Activated CD4-positive, alpha-beta T cell treated with anti-CD3 and anti-CD28 coated beads, Interleukin-2, amount 10 ng/mL, durations not matched to agents 24 days and 14 days (primary cell): ENCODE results near the gene RAB20. TPM values are rescaled to one million over a fixed set of nuclear protein-coding genes. Genes with fewer than 3 reads are reported as not detected.

ENCODE experiments used
- DNase-seq: peaks from one replicate; pipeline ENCODE4 v3.0.0; 2022
- H3K27ac Mint-ChIP-seq: one replicate; pipeline ENCODE4 v1.8.0; 2022; ENCODE audit warnings: mild to moderate bottlenecking, mixed read lengths
- H3K27me3 Mint-ChIP-seq: one replicate; pipeline ENCODE4 v1.8.0; 2022; ENCODE audit warnings: mixed read lengths
- H3K36me3 Mint-ChIP-seq: one replicate; pipeline ENCODE4 v1.8.0; 2022; ENCODE audit warnings: low read depth, mild to moderate bottlenecking, mixed read lengths
- H3K4me1 Mint-ChIP-seq: one replicate; pipeline ENCODE4 v1.8.0; 2021; ENCODE audit warnings: mixed read lengths
- H3K4me3 Mint-ChIP-seq: one replicate; pipeline ENCODE4 v1.8.0; 2022; ENCODE audit warnings: mild to moderate bottlenecking, moderate library complexity, mixed read lengths
- H3K9me3 Mint-ChIP-seq: one replicate; pipeline ENCODE4 v1.8.0; 2021; ENCODE audit warnings: mixed read lengths
- intact Hi-C: fragments of 100-400 bp; cut with micrococcal nuclease; formaldehyde crosslinking; loops from one replicate; pipeline ENCODE4 v1.15.1; 2023
- total RNA-seq: library from RNA; stranded (reverse); gene quantifications from 2 replicates; pipeline ENCODE4 v1.2.3, GENCODE V29; 2022

RAB20 gene
- total RNA-seq, 1 donor from 2014 or later = 2.8 TPM

DNA sequence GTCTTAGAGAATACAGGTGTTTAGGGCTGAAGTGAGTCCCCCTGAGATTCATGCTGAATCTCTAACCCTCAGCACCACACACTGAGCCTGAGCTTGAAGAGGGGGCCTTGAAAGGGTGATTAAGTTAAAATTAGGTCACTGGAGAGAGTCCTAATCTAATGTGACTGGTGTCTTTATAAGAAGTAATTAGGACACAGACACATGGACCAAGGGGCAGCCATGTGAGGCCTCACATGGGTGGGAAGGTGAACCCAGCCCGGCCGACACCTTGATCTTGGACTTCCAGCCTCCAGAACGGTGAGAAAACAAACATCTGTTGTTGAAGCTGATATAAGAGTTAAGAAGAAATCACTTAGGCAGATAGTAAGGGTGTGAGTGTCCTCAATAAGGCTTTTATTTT, 7.1 kb upstream of the RAB20 start:
- Mint-ChIP-seq H3K9me3 (no peaks in the 10 kb centered on the region), H3K36me3 (no peaks in the 10 kb centered on the region), H3K27ac (no peak overlapping the region), H3K4me1 (peaks cover 4% of the 10 kb centered on the region), H3K4me3 (no peak overlapping the region), H3K27me3 (peaks cover 52% of the 10 kb centered on the region)
- no peak for DNase-seq
- intact Hi-C loops = no loop called here

DNA sequence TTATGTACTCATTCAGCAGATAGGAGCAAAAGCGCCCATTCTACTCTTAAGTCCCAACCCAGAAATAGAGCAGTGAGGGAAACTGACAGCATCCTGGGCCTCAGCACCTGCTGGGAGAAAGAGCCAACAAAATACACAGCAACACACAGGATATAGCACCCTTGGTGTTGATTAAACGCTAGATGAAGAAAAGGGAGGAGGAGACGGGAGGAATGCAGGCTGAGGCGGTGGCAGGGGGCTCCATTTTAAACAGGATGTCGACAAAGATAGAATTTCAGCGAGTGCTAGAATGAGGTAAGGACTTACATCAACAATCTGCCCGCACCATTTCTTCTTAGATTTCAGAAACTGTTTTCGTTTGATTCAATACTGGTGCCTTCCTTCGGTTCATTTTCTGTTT, 4.6 kb upstream of the RAB20 start:
- Mint-ChIP-seq H3K36me3 (no peaks in the 10 kb centered on the region), H3K27ac (no peak overlapping the region), H3K27me3 (peaks cover 53% of the 10 kb centered on the region), H3K4me3 (no peak overlapping the region), H3K9me3 (no peaks in the 10 kb centered on the region), H3K4me1 (peaks cover 9% of the 10 kb centered on the region)
- intact Hi-C loops = no loop called here
- no peak for DNase-seq

DNA sequence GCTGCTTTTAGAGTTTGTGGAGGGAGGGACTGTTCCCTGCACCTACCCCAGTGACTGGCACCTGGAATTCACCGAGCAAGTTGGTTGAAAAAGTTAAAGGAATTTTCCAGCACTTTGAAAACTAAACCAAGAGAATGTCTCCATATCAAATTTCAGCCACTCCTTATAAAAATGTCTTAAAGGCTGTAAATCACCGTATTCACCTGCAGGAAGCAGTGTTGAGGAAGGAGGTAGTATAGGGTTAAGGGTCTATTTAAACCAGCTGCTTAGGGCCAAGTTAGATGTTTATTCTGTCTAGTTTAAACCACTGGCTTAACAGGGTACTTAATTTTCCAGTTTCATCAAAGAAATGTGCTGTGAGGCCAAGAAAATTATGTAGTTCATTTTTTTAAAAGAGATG, 3.8 kb upstream of the RAB20 start:
- Mint-ChIP-seq H3K4me1 (peaks cover 15% of the 10 kb centered on the region), H3K36me3 (no peaks in the 10 kb centered on the region), H3K4me3 (no peak overlapping the region), H3K9me3 (no peaks in the 10 kb centered on the region), H3K27me3 (peaks cover 56% of the 10 kb centered on the region), H3K27ac (no peak overlapping the region)
- intact Hi-C loops = no loop called here
- no peak for DNase-seq

DNA sequence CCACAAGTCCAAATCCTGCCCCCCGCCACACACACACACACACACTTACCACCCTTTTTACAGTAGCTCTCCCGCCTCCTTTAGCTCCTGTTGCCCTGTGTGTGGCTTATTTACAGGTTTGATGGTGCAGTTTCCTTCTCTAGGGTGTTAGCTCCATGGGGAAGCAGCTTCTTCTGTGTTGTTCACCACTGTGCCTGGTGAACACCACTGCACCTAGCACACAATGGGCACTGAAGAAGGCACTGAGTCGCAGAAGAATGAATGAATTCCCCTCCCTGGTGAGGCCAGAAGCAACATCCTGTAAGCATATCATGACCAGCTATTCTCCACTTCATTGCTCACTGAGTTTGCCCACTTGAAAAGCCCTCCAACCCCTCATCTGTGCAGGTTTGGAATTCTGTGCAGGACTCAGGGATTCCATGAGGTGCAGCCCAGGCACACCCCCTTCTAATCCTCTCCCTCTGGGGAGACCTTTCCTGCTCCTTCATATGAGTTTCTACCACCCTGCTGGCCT, 3.0 kb upstream of the RAB20 start:
- no peak for DNase-seq
- H3K27me3 Mint-ChIP-seq = peaks cover 52% of the 10 kb centered on the region

DNA sequence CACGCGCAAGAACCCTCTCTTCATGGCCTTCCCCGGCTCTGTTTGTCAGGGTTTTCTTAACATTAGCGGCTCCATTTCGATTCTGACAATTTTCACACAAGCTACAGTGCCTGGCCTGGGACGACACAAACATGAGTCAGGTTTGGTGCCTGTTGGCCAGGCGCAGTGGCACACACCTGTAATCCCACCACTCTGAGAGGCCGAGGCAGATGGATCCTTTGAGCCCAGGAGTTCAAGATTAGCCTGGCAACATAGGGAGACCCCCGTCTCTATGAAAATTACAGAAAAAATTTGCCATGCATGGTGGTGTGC, 1.9 kb upstream of the RAB20 start:
- intact Hi-C loops = loop anchor here (5.0 kb wide), 3 partner anchors 54 to 154 kb away; partner anchors contain the start of gene NAXD
- H3K27me3 Mint-ChIP-seq = peaks cover 47% of the 10 kb centered on the region
- H3K4me1 Mint-ChIP-seq = peaks cover 24% of the 10 kb centered on the region

More for the DNA sequence above, 3.0 kb upstream of the RAB20 start:
- H3K9me3 Mint-ChIP-seq = no peaks in the 10 kb centered on the region
- intact Hi-C loops = loop anchor here (5.0 kb wide), 3 partner anchors 53 to 153 kb away; partner anchors contain the start of gene NAXD
- H3K27ac Mint-ChIP-seq = no peak overlapping the region
- peaks cover 3% of the 10 kb centered on the region for H3K36me3 Mint-ChIP-seq
- peaks cover 21% of the 10 kb centered on the region for H3K4me1 Mint-ChIP-seq
- no peak overlapping the region for H3K4me3 Mint-ChIP-seq

DNA sequence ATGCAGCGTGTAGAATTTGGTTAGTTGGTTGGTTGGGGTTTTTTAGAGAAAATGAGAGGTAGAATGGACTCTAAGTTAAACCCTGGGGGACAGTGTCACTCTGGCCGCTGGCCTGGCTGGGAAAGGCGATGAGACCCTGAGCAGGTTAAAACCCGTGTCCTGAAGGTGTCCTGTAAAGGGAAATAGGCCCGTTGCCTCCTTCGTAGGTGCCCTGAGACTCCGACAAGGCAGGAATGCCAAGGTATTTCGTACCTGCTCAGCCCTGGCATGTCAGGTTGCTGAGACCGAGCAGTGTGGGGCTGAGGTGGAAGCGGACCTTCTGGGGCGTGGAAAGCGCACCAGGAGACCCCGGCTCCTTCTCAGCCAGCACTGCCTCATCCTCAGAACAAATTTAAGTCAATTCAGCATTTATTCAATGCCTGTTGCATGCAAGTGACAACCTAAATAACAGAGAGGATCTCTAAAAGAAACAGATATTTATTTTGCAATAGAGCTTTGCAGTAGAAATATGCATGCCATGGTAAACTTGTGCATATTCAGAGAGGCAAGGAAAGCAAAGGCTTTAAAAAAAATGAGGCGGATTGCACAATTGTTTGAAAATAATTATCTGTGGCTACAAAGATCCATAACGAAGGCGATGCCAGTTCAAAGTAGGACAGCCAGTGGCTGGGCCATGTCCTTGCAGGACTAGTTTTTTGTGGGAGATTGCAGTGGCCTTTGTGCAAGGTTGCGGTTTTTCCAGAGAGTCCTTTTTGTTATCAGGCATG, 1.4 kb upstream of the RAB20 start:
- Mint-ChIP-seq H3K9me3 (no peaks in the 10 kb centered on the region), H3K36me3 (peaks cover 6% of the 10 kb centered on the region), H3K4me3 (peak overlapping the region; percentile 87), H3K4me1 (peaks cover 24% of the 10 kb centered on the region), H3K27me3 (peaks cover 45% of the 10 kb centered on the region), H3K27ac (no peak overlapping the region)
- no peak for DNase-seq
- intact Hi-C loops = loop anchor here (5.0 kb wide), 3 partner anchors 54 to 154 kb away; partner anchors contain the start of gene NAXD

More for the DNA sequence above, 1.9 kb upstream of the RAB20 start:
- H3K27ac Mint-ChIP-seq = no peak overlapping the region
- H3K4me3 Mint-ChIP-seq = peak overlapping the region; percentile 28
- H3K36me3 Mint-ChIP-seq = peaks cover 6% of the 10 kb centered on the region
- no peak for DNase-seq
- H3K9me3 Mint-ChIP-seq = no peaks in the 10 kb centered on the region

DNA sequence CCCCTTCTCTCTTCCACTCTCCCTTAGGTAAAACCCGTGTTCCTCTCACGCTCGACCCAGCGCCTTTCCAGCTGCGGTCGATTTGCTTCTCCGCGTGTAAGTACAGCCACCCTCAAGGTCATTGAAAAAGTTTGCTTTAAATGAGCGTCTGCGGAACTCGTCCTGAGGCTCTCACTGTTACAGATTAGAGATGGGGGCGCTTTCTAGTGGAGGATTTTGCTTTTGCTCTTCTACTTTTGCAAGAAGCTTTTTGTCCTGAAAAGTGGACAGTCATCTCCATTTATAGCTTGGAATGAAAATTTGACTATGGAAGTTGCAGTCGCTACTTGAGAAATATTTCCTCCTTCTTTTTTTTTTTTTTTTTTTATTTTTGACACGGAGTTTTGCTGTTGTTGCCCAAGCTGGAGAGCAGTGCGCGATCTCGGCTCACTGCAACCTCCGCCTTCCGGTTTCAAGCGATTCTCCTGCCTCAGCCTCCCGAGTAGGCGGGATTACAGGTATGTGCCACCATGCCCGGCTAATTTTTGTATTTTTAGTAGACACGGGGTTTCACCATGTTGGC, 595 bp upstream of the RAB20 start:
- peaks cover 39% of the 10 kb centered on the region for H3K27me3 Mint-ChIP-seq
- peak overlapping the region; percentile 82 for H3K27ac Mint-ChIP-seq
- intact Hi-C loops = loop anchor here (5.0 kb wide), 3 partner anchors 55 to 155 kb away; partner anchors contain the start of gene NAXD
- no peak for DNase-seq
- H3K9me3 Mint-ChIP-seq = no peaks in the 10 kb centered on the region
- peaks cover 7% of the 10 kb centered on the region for H3K36me3 Mint-ChIP-seq
- H3K4me1 Mint-ChIP-seq = peaks cover 24% of the 10 kb centered on the region
- peak overlapping the region; percentile 87 for H3K4me3 Mint-ChIP-seq

DNA sequence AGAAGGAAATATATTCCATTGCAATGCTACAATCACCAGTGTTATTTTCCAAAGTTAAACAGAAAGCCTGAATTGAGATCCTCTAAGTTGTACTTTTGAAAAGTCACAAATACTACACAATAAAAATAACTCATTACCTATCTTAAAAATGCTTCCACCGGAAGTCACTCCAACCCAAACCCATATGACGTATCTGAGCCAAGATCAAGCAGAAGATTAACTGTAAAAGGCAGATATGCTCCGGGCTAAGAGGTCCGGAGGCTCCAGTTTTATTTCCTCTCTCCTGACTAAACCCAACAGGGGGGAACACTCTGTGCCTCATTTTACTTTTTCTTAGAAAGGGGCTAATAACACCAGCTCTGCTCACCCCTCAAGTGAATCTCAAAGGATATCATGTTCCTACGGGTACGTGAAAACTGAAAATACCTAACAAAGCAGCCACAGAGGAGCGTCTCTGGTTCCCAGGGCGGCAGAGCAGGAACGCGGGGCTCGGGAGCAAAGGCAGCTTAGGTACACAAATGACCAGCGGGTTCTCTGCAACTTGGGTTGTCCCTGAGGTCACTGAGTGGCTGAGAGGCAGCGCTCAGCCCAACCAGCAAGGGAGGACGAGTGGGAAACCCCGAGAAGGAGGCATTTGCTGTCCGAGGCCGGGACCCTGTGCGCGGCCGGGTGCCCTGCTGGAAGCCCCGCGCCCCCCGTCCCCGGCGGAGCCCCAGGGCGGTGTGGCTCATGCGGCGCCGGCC, 750 bp downstream of the RAB20 start:
- Mint-ChIP-seq H3K27me3 (peaks cover 36% of the 10 kb centered on the region), H3K9me3 (no peaks in the 10 kb centered on the region), H3K4me3 (peak overlapping the region; percentile 87), H3K4me1 (peaks cover 26% of the 10 kb centered on the region), H3K36me3 (peaks cover 12% of the 10 kb centered on the region), H3K27ac (peak overlapping the region; percentile 75)
- no peak for DNase-seq
- intact Hi-C loops = loop anchor here (5.0 kb wide), 3 partner anchors 57 to 157 kb away; partner anchors contain the start of gene NAXD

DNA sequence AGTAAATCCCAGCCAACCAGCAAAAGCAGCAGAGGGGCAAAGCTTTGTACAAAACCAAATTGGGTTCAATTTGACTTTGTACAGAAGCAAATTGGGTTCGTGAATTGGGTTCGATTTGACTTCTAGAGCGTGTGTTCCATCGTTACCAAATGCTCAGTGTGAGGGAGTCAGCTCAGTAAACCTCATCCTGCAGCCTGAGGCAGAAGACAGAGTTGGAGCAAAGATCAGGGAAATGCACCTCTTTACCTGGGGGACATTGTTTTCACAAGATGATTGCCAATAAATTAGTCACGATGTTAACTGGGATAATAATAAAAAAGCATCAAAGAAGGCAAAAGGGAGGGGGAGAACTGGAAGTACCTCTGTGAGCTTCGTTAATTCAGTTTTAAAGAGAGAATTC, 1.5 kb downstream of the RAB20 start:
- Mint-ChIP-seq H3K36me3 (peaks cover 13% of the 10 kb centered on the region), H3K27ac (peak overlapping the region; percentile 22), H3K27me3 (peaks cover 30% of the 10 kb centered on the region), H3K4me1 (peaks cover 32% of the 10 kb centered on the region), H3K4me3 (peak overlapping the region; percentile 87), H3K9me3 (no peaks in the 10 kb centered on the region)
- intact Hi-C loops = loop anchor here (5.0 kb wide), 3 partner anchors 57 to 157 kb away; partner anchors contain the start of gene NAXD
- no peak for DNase-seq

DNA sequence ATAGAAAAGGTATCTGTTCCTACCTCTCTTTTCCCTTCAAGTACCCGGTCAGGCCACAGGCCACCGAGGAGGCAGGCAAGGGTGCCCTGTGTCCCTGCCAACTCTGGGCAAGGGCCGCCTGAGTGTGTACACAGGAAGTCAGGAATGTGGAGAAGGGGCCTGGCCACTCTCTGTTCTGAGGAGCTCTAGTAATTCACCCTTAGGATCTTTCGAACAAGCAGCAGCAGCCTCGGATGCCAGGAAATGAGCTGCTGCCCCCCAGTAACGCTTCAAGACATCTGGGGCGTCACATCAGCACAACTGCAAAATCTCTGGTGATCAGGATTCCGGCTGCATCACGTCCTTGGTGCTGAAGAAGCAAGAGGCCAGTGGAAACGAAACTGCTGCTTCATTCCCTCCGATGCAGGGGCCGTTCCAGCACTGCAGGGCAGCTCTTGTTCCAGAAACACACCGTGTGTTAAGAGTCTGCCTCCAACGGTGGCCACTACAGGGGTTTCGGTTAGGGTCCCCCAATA, 2.0 kb downstream of the RAB20 start:
- peaks cover 32% of the 10 kb centered on the region for H3K4me1 Mint-ChIP-seq
- no peak for DNase-seq
- H3K27me3 Mint-ChIP-seq = peaks cover 25% of the 10 kb centered on the region
- peak overlapping the region; percentile 87 for H3K4me3 Mint-ChIP-seq
- peaks cover 13% of the 10 kb centered on the region for H3K36me3 Mint-ChIP-seq
- intact Hi-C loops = no loop called here
- no peaks in the 10 kb centered on the region for H3K9me3 Mint-ChIP-seq
- no peak overlapping the region for H3K27ac Mint-ChIP-seq

DNA sequence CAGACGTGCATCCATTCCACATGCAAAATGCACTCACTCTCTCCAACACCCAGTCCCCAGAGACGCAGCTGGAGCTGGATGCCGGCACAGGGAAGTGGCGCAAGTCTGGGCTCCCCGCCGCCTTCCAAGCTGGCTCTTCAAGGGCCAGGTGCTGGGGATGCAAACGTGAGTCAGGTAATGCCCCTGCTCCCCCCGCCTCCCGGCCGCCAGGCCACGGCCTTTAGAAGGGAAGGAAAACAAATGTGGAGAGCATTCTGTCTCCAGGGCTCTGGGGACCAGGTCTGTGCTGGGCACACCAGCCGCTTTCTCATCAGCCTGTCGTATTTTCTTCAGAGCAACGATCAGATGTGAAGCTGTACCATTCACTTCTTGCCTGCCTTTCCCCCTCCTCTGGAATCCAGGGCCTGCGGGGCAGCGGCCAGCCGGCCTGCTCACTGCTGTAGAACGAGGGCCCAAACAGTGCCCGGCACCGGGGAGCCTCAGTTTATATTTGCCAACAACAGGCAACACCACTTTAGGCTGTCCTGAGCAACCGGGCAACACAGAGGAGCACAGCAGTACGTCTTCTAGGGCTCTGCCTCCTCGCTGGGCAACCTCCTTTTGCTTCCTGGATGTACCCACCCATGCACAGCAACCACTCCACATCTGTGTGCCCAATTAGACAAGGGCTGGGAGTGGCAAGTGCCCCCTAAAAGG, 3.8 kb downstream of the RAB20 start:
- DNase-seq = no peak
- H3K4me3 Mint-ChIP-seq = no peak overlapping the region
- H3K27me3 Mint-ChIP-seq = peaks cover 11% of the 10 kb centered on the region
- intact Hi-C loops = no loop called here
- H3K36me3 Mint-ChIP-seq = peaks cover 13% of the 10 kb centered on the region
- no peaks in the 10 kb centered on the region for H3K9me3 Mint-ChIP-seq
- peaks cover 28% of the 10 kb centered on the region for H3K4me1 Mint-ChIP-seq
- no peak overlapping the region for H3K27ac Mint-ChIP-seq

DNA sequence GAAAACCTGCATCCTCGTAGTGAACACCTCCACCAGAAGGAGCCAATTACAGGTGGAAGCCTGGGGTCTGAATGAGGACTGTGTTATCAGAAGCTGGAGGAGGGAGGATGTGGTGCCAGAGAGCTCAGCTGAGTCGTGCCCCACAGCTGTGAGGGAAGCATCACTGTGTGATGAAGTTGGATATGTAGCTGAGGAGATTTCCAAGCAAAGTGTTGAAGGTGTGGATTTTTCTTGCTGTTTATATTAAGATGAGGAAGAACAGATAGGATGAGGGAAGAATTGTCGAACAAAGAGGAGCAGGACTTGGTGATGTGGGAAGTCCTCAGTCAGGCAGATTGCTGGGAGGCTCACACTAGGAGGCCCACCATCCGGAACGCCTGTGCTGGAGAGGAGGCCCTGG, 4.4 kb downstream of the RAB20 start:
- Mint-ChIP-seq H3K36me3 (peaks cover 13% of the 10 kb centered on the region), H3K4me1 (peaks cover 26% of the 10 kb centered on the region), H3K27me3 (peaks cover 10% of the 10 kb centered on the region), H3K9me3 (no peaks in the 10 kb centered on the region), H3K4me3 (no peak overlapping the region), H3K27ac (no peak overlapping the region)
- intact Hi-C loops = no loop called here
- DNase-seq = no peak

DNA sequence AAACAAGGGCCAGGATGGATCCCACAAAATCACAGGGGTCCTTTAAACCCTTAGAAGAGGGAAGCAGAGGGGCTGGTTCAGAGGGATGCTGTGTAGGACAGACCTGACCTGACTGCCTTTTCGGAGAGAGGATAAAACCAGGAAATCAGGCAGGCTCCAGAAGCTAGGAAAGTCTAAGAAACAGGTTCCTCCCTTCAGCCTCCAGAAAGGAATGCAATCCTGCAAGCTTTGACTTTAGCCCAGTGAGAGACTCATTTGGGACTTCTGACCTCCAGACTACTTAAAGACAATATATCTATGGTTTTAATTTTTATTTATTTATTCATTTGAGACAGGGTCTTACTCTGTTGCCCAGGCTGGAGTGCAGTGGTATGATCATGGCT, 5.3 kb downstream of the RAB20 start:
- H3K9me3 Mint-ChIP-seq = no peaks in the 10 kb centered on the region
- DNase-seq = no peak
- H3K4me3 Mint-ChIP-seq = no peak overlapping the region
- intact Hi-C loops = no loop called here
- peaks cover 13% of the 10 kb centered on the region for H3K36me3 Mint-ChIP-seq
- H3K27ac Mint-ChIP-seq = no peak overlapping the region
- peaks cover 24% of the 10 kb centered on the region for H3K4me1 Mint-ChIP-seq
- peaks cover 8% of the 10 kb centered on the region for H3K27me3 Mint-ChIP-seq
